HL-60/S4 treated with retinoic acid at 250 ng/mL for 4 days and 3 days (cell line): ENCODE results near the gene LAMA5.

Experiments
- in situ Hi-C: fragments of 300-500 bp; cut with MboI; formaldehyde crosslinking; loops from 2 replicates; pipeline ENCODE4 v1.7.0; 2022; ENCODE audit warnings: low sequenced_read_pairs

LAMA5 gene

GRCh38 chr20:62405108-62405980, 38.2 kb upstream of the LAMA5 start:
- in situ Hi-C loops, result no loop called here

GRCh38 chr20:62404761-62405107, 37.6 kb upstream of the LAMA5 start:
- in situ Hi-C loops, result no loop called here

- in situ Hi-C loops, result no loop called here
Measured at GRCh38 chr20:62404112-62404665, 37.1 kb upstream of the LAMA5 start.

GRCh38 chr20:62403331-62403730, 36.2 kb upstream of the LAMA5 start:
- in situ Hi-C loops, result no loop called here

- in situ Hi-C loops, result no loop called here
Measured at GRCh38 chr20:62402456-62403150, 35.5 kb upstream of the LAMA5 start.

GRCh38 chr20:62401331-62401779, 34.2 kb upstream of the LAMA5 start:
- in situ Hi-C loops, result no loop called here

GRCh38 chr20:62400541-62400940, 33.4 kb upstream of the LAMA5 start:
- in situ Hi-C loops, result no loop called here

- in situ Hi-C loops, result no loop called here
Measured at GRCh38 chr20:62400021-62400420, 32.9 kb upstream of the LAMA5 start.

- in situ Hi-C loops, result no loop called here
Measured at GRCh38 chr20:62398120-62398821, 31.2 kb upstream of the LAMA5 start.

- in situ Hi-C loops, result no loop called here
Measured at GRCh38 chr20:62396367-62397239, 29.5 kb upstream of the LAMA5 start.

- in situ Hi-C loops, result no loop called here
Measured at GRCh38 chr20:62395311-62396242, 28.5 kb upstream of the LAMA5 start.

GRCh38 chr20:62394248-62395245, 27.4 kb upstream of the LAMA5 start:
- in situ Hi-C loops, result no loop called here

GRCh38 chr20:62393830-62394229, 26.7 kb upstream of the LAMA5 start:
- in situ Hi-C loops, result no loop called here

GRCh38 chr20:62393335-62393665, 26.2 kb upstream of the LAMA5 start:
- in situ Hi-C loops, result no loop called here

GRCh38 chr20:62392621-62393334, 25.7 kb upstream of the LAMA5 start:
- in situ Hi-C loops, result no loop called here

- in situ Hi-C loops, result no loop called here
Measured at GRCh38 chr20:62392077-62392418, 24.9 kb upstream of the LAMA5 start.

GRCh38 chr20:62391165-62392076, 24.3 kb upstream of the LAMA5 start:
- in situ Hi-C loops, result no loop called here
